ENCODE measurements around the gene CCIN. TPM values are rescaled to one million over a fixed set of nuclear protein-coding genes. Genes with fewer than 3 reads are reported as not detected.

CCIN gene
- total RNA-seq, 2 experiments from 2014 or later, result not detected

- POLR2A ChIA-PET, result interaction anchor here (0.5 to 1.0 kb wide), 2 partner anchors 10 to 52 kb away, joined by 4 read pairs; partner anchors contain the start of gene CLTA
- CTCF ChIA-PET, result interaction anchor here (2.5 kb wide), 1 partner anchor 27 kb away, joined by 12 read pairs; no protein-coding TSS in a partner anchor
Measured at GRCh38 chr9:36138496-36138895, 30.7 kb upstream of the CCIN start.

- CTCF ChIA-PET, result interaction anchor here (2.5 kb wide), 1 partner anchor 27 kb away, joined by 12 read pairs; no protein-coding TSS in a partner anchor
Measured at GRCh38 chr9:36138901-36139300, 30.3 kb upstream of the CCIN start.

GRCh38 chr9:36140086-36141084 lies 28.8 kb upstream of the CCIN start:
- CTCF ChIA-PET, result interaction anchor here (1.0 to 2.5 kb wide), 3 partner anchors 11 to 35 kb away, joined by 6 to 12 read pairs (median 12); no protein-coding TSS in a partner anchor
- POLR2A ChIA-PET, result interaction anchor here (1.5 kb wide), 1 partner anchor 10 kb away, joined by 7 read pairs; no protein-coding TSS in a partner anchor

More at GRCh38 chr9:36138901-36139300, 30.3 kb upstream of the CCIN start:
- POLR2A ChIA-PET, result interaction anchor here (0.5 to 1.0 kb wide), 2 partner anchors 10 to 52 kb away, joined by 4 read pairs; partner anchors contain the start of gene CLTA

- POLR2A ChIA-PET, result no interaction called here
- CTCF ChIA-PET, result interaction anchor here (0.6 to 2.5 kb wide), 4 partner anchors 10 to 25 kb away, joined by 3 to 12 read pairs (median 8); no protein-coding TSS in a partner anchor
Measured at GRCh38 chr9:36141288-36141687, 27.9 kb upstream of the CCIN start.

GRCh38 chr9:36141761-36142160 lies 27.4 kb upstream of the CCIN start:
- ChIA-PET CTCF (interaction anchor here (0.6 to 2.5 kb wide), 4 partner anchors 10 to 25 kb away, joined by 3 to 12 read pairs (median 8); no protein-coding TSS in a partner anchor), POLR2A (interaction anchor here (1.1 kb wide), 1 partner anchor 10 kb away, joined by 3 read pairs; no protein-coding TSS in a partner anchor)

- POLR2A ChIA-PET, result interaction anchor here (1.1 kb wide), 1 partner anchor 9 kb away, joined by 3 read pairs; no protein-coding TSS in a partner anchor
Measured at GRCh38 chr9:36142510-36143244, 26.5 kb upstream of the CCIN start.

GRCh38 chr9:36143245-36143641 lies 25.9 kb upstream of the CCIN start:
- POLR2A ChIA-PET, result no interaction called here

More at GRCh38 chr9:36142510-36143244, 26.5 kb upstream of the CCIN start:
- CTCF ChIA-PET, result interaction anchor here (1.5 kb wide), 1 partner anchor 24 kb away, joined by 8 read pairs; no protein-coding TSS in a partner anchor

GRCh38 chr9:36144309-36145232 lies 24.6 kb upstream of the CCIN start:
- ChIA-PET CTCF (interaction anchor here (0.7 to 1.2 kb wide), 3 partner anchors 10 to 136 kb away, joined by 3 to 4 read pairs (median 3); no protein-coding TSS in a partner anchor), POLR2A (no interaction called here)

More at GRCh38 chr9:36143245-36143641, 25.9 kb upstream of the CCIN start:
- CTCF ChIA-PET, result interaction anchor here (0.6 kb wide), 1 partner anchor 189 kb away, joined by 4 read pairs; no protein-coding TSS in a partner anchor

- POLR2A ChIA-PET, result no interaction called here
- CTCF ChIA-PET, result no interaction called here
Measured at GRCh38 chr9:36145970-36146369, 23.2 kb upstream of the CCIN start.

- ChIA-PET POLR2A (no interaction called here), CTCF (interaction anchor here (3.7 kb wide), 1 partner anchor 20 kb away, joined by 19 read pairs; no protein-coding TSS in a partner anchor)
Measured at GRCh38 chr9:36146651-36147050, 22.5 kb upstream of the CCIN start.

- CTCF ChIA-PET, result interaction anchor here (2.1 to 3.7 kb wide), 2 partner anchors 11 to 19 kb away, joined by 11 to 19 read pairs; partner anchors contain the start of gene GLIPR2
- POLR2A ChIA-PET, result interaction anchor here (1.2 to 2.4 kb wide), 3 partner anchors 9 to 16 kb away, joined by 4 to 13 read pairs (median 4); partner anchors contain the start of gene GLIPR2
Measured at GRCh38 chr9:36147441-36148175, 21.6 kb upstream of the CCIN start.

GRCh38 chr9:36148311-36149051 lies 20.7 kb upstream of the CCIN start:
- CTCF ChIA-PET, result interaction anchor here (1.2 to 3.7 kb wide), 5 partner anchors 12 to 140 kb away, joined by 4 to 19 read pairs (median 5); partner anchors contain the start of gene GLIPR2
- POLR2A ChIA-PET, result interaction anchor here (0.5 to 2.4 kb wide), 6 partner anchors 10 to 42 kb away, joined by 3 to 13 read pairs (median 4); partner anchors contain the start of genes CLTA and GLIPR2

- POLR2A ChIA-PET, result interaction anchor here (0.6 to 2.4 kb wide), 5 partner anchors 11 to 41 kb away, joined by 3 to 13 read pairs (median 4); partner anchors contain the start of genes CLTA and GLIPR2
Measured at GRCh38 chr9:36149197-36149596, 20.0 kb upstream of the CCIN start.

GRCh38 chr9:36150574-36151315 lies 18.4 kb upstream of the CCIN start:
- CTCF ChIA-PET, result interaction anchor here (1.3 to 2.3 kb wide), 4 partner anchors 10 to 17 kb away, joined by 3 to 12 read pairs (median 4); partner anchors contain the start of gene GLIPR2

More at GRCh38 chr9:36149197-36149596, 20.0 kb upstream of the CCIN start:
- CTCF ChIA-PET, result interaction anchor here (1.2 to 3.7 kb wide), 5 partner anchors 12 to 140 kb away, joined by 4 to 19 read pairs (median 5); partner anchors contain the start of gene GLIPR2

More at GRCh38 chr9:36150574-36151315, 18.4 kb upstream of the CCIN start:
- POLR2A ChIA-PET, result interaction anchor here (0.7 to 1.5 kb wide), 3 partner anchors 11 to 99 kb away, joined by 3 to 7 read pairs (median 4); partner anchors contain the start of gene GLIPR2

Measured in activated CD8-positive, alpha-beta memory T cell treated with anti-CD3 and anti-CD28 coated beads for 36 hours (primary cell).